WTC11 (cell line): ENCODE data around the gene ESPN. TPM values are rescaled to one million over a fixed set of nuclear protein-coding genes. Genes with fewer than 3 reads are reported as not detected.

Source experiments
- ATAC-seq: fragments of 200-7000 bp; cut with Tn5 transposase; 2 replicates; pipeline ENCODE4 v1.10.0; 2021; ENCODE audit warnings: mild to moderate bottlenecking, moderate library complexity
- CTCF ChIA-PET: fragments of 300-600 bp; sonication (Branson Sonifier 250); formaldehyde crosslinking; loops from one replicate; lab custom pipeline; 2021; ENCODE audit warnings: antibody characterized with exemption; lab: Charles Lee
- POLR2A ChIA-PET: fragments of 350-600 bp; sonication (Branson Sonifier 250); formaldehyde crosslinking; loops from one replicate; lab custom pipeline; 2021; ENCODE audit warnings: antibody characterized with exemption; lab: Charles Lee
- DNase-seq: peaks from one replicate; pipeline ENCODE4 v3.0.0; 2021; ENCODE audit warnings: low spot score
- H3K27ac Mint-ChIP-seq: 2 replicates; pipeline ENCODE4 v1.8.0; 2021; ENCODE audit warnings: mixed read lengths
- H3K27me3 Mint-ChIP-seq: 2 replicates; pipeline ENCODE4 v1.8.0; 2021; ENCODE audit warnings: low read depth, mild to moderate bottlenecking, moderate library complexity, mixed read lengths
- H3K36me3 Mint-ChIP-seq: 2 replicates; pipeline ENCODE4 v1.8.0; 2021; ENCODE audit warnings: mixed read lengths
- H3K4me1 Mint-ChIP-seq: 2 replicates; pipeline ENCODE4 v1.8.0; 2022; ENCODE audit warnings: mixed read lengths
- H3K4me3 Mint-ChIP-seq: 2 replicates; pipeline ENCODE4 v1.8.0; 2021; ENCODE audit warnings: mild to moderate bottlenecking, moderate library complexity, mixed read lengths
- H3K9me3 Mint-ChIP-seq: 2 replicates; pipeline ENCODE4 v1.8.0; 2021; ENCODE audit warnings: mixed read lengths
- ATF1 ChIP-seq: sonication (generic); formaldehyde crosslinking; IDR thresholded peaks from 2 replicates; pipeline ENCODE4 v1.8.1; 2023; ENCODE audit warnings: mild to moderate bottlenecking, moderate library complexity, missing genetic modification reagents
- CDX4 ChIP-seq: fragments of 250-450 bp; sonication (Bioruptor Pico); IDR thresholded peaks from 2 replicates; pipeline ENCODE4 v1.9.0; 2021; ENCODE audit warnings: moderate library complexity, mild to moderate bottlenecking, inconsistent platforms, borderline replicate concordance
- E2F1 ChIP-seq: sonication (generic); formaldehyde crosslinking; IDR thresholded peaks from 2 replicates; pipeline ENCODE4 v1.8.0; 2022; ENCODE audit warnings: mild to moderate bottlenecking, missing genetic modification reagents
- ELF4 ChIP-seq: sonication (generic); formaldehyde crosslinking; IDR thresholded peaks from 2 replicates; pipeline ENCODE4 v1.8.1; 2022; ENCODE audit warnings: low read depth, mild to moderate bottlenecking, moderate library complexity, missing genetic modification reagents
- FOXK1 ChIP-seq: sonication (generic); formaldehyde crosslinking; IDR thresholded peaks from 2 replicates; pipeline ENCODE4 v1.8.0; 2022; ENCODE audit warnings: mild to moderate bottlenecking, moderate library complexity, missing genetic modification reagents
- FOXP1 ChIP-seq: sonication (generic); formaldehyde crosslinking; IDR thresholded peaks from 2 replicates; pipeline ENCODE4 v1.8.0; 2022; ENCODE audit warnings: missing genetic modification reagents, mild to moderate bottlenecking, moderate library complexity, borderline replicate concordance
- GABPB1 ChIP-seq: sonication (generic); formaldehyde crosslinking; IDR thresholded peaks from 2 replicates; pipeline ENCODE4 v1.8.1; 2023; ENCODE audit warnings: mild to moderate bottlenecking, missing genetic modification reagents
- IRF2 ChIP-seq: sonication (generic); formaldehyde crosslinking; IDR thresholded peaks from 2 replicates; pipeline ENCODE4 v1.8.0; 2022; ENCODE audit warnings: low read depth, missing genetic modification reagents, borderline replicate concordance
- NR3C1 ChIP-seq: sonication (generic); formaldehyde crosslinking; conservative IDR thresholded peaks from 2 replicates; pipeline ENCODE4 v1.8.1; 2023; ENCODE audit warnings: low read depth, mild to moderate bottlenecking, missing genetic modification reagents
- PRDM15 ChIP-seq: sonication (generic); formaldehyde crosslinking; IDR thresholded peaks from 2 replicates; pipeline ENCODE4 v1.8.0; 2022; ENCODE audit warnings: missing genetic modification reagents
- RELA ChIP-seq: sonication (generic); formaldehyde crosslinking; IDR thresholded peaks from 2 replicates; pipeline ENCODE4 v1.8.1; 2022; ENCODE audit warnings: missing genetic modification reagents, mild to moderate bottlenecking, borderline replicate concordance
- SMAD4 ChIP-seq: sonication (generic); formaldehyde crosslinking; IDR thresholded peaks from 2 replicates; pipeline ENCODE4 v1.8.0; 2022; ENCODE audit warnings: mild to moderate bottlenecking, missing genetic modification reagents
- ZNF138 ChIP-seq: sonication (generic); formaldehyde crosslinking; conservative IDR thresholded peaks from 2 replicates; pipeline ENCODE4 v1.8.1; 2022; ENCODE audit warnings: mild to moderate bottlenecking, moderate library complexity, missing genetic modification reagents
- ZNF232 ChIP-seq: sonication (generic); formaldehyde crosslinking; IDR thresholded peaks from 2 replicates; pipeline ENCODE4 v1.8.0; 2022; ENCODE audit warnings: mild to moderate bottlenecking, missing genetic modification reagents
- ZNF263 ChIP-seq: sonication (generic); formaldehyde crosslinking; IDR thresholded peaks from 2 replicates; pipeline ENCODE4 v1.8.1; 2022; ENCODE audit warnings: low read depth, mild to moderate bottlenecking, moderate library complexity, missing genetic modification reagents
- ZNF317 ChIP-seq: sonication (generic); formaldehyde crosslinking; IDR thresholded peaks from 2 replicates; pipeline ENCODE4 v1.8.1; 2023; ENCODE audit warnings: low read depth, mild to moderate bottlenecking, moderate library complexity, missing genetic modification reagents, borderline replicate concordance
- total RNA-seq: library from RNA; stranded (reverse); gene quantifications from 3 replicates; pipeline ENCODE4 v1.2.3, GENCODE V29; 2021

ESPN gene
- total RNA-seq, 1 experiment from 2014 or later = 46.1 TPM

- ChIA-PET CTCF (interaction anchor here (1.3 to 6.3 kb wide), 8 partner anchors 8 to 54 kb away, joined by 4 to 73 read pairs (median 23); partner anchors contain the start of genes HES2 and TNFRSF25), POLR2A (no interaction called here)
- peaks cover 34% of the 10 kb centered on the region for H3K4me1 Mint-ChIP-seq
- H3K4me3 Mint-ChIP-seq = no peak overlapping the region
- TF ChIP-seq ATF1 (CRISPR knock-in tag) = no peak
- TF ChIP-seq E2F1 (CRISPR knock-in tag) = no peak
- TF ChIP-seq ZNF317 (CRISPR knock-in tag) = no peak
- no peak for TF ChIP-seq ZNF138
- no peak for TF ChIP-seq SMAD4
- no peak for TF ChIP-seq NR3C1
- TF ChIP-seq ZNF232 (CRISPR knock-in tag) = no peak
- no peak for TF ChIP-seq GABPB1 (CRISPR knock-in tag)
- TF ChIP-seq RELA (CRISPR knock-in tag) = no peak
- no peak for TF ChIP-seq FOXK1 (CRISPR knock-in tag)
- TF ChIP-seq ZNF263 (CRISPR knock-in tag) = no peak
- TF ChIP-seq PRDM15 = no peak
- TF ChIP-seq ELF4 = no peak
- no peak for TF ChIP-seq CDX4 (CRISPR knock-in tag)
- H3K36me3 Mint-ChIP-seq = peaks cover 16% of the 10 kb centered on the region
- H3K27ac Mint-ChIP-seq = no peak overlapping the region
- H3K9me3 Mint-ChIP-seq = no peaks in the 10 kb centered on the region
- ATAC-seq (0 out of 2 replicates have a peak, but pooled peaks have one; percentile 1), DNase-seq (peak; percentile 59)
- no peaks in the 10 kb centered on the region for H3K27me3 Mint-ChIP-seq
Measured at GRCh38 chr1:6473974-6474814, 49.6 kb downstream of the ESPN start.

- Mint-ChIP-seq H3K4me1 (peaks cover 34% of the 10 kb centered on the region), H3K27me3 (no peaks in the 10 kb centered on the region), H3K36me3 (peaks cover 10% of the 10 kb centered on the region), H3K27ac (no peak overlapping the region), H3K9me3 (no peaks in the 10 kb centered on the region), H3K4me3 (no peak overlapping the region)
- CTCF ChIA-PET = interaction anchor here (2.5 to 6.3 kb wide), 4 partner anchors 9 to 35 kb away, joined by 11 to 73 read pairs (median 53); partner anchors contain the start of gene TNFRSF25
- DNase-seq (peak; percentile 12), ATAC-seq (no peak)
- POLR2A ChIA-PET = no interaction called here
- TF ChIP-seq FOXP1 (CRISPR knock-in tag) = peak; percentile 24; the same call in 1 of the 2 replicates
- no peak for TF ChIP-seq RELA (CRISPR knock-in tag)
- no peak for TF ChIP-seq IRF2 (CRISPR knock-in tag)
Measured at GRCh38 chr1:6474815-6475282, 50.3 kb downstream of the ESPN start.
